ENCODE measurements around the gene PHF19.

The PHF19 gene

GRCh38 chr9:120913647-120914264, 36.8 kb upstream of the PHF19 start:
- peak; percentile 37 for DNase-seq

GRCh38 chr9:120912958-120913646, 36.1 kb upstream of the PHF19 start:
- DNase-seq = no peak

- DNase-seq = no peak
These were observed 34.4 kb upstream of the PHF19 start for GRCh38 chr9:120911295-120911837.

- peak; percentile 38 for DNase-seq
These were observed 33.7 kb upstream of the PHF19 start for GRCh38 chr9:120910643-120911042.

- DNase-seq = peak; percentile 78
These were observed 32.9 kb upstream of the PHF19 start for GRCh38 chr9:120909904-120910303.

GRCh38 chr9:120905315-120906164, 28.6 kb upstream of the PHF19 start:
- DNase-seq = peak; percentile 71

- DNase-seq = no peak
These were observed 28.0 kb upstream of the PHF19 start for GRCh38 chr9:120904978-120905301.

GRCh38 chr9:120904061-120904977, 27.3 kb upstream of the PHF19 start:
- peak; percentile 85 for DNase-seq

GRCh38 chr9:120902569-120903535, 25.9 kb upstream of the PHF19 start:
- DNase-seq = peak; percentile 44

GRCh38 chr9:120901755-120902568, 25.0 kb upstream of the PHF19 start:
- no peak for DNase-seq

GRCh38 chr9:120900824-120901223, 23.8 kb upstream of the PHF19 start:
- no peak for DNase-seq

GRCh38 chr9:120899490-120900068, 22.6 kb upstream of the PHF19 start:
- DNase-seq = no peak

- DNase-seq = no peak
These were observed 21.4 kb upstream of the PHF19 start for GRCh38 chr9:120898396-120898795.

- no peak for DNase-seq
These were observed 19.0 kb upstream of the PHF19 start for GRCh38 chr9:120895951-120896350.

GRCh38 chr9:120894321-120895148, 17.5 kb upstream of the PHF19 start:
- DNase-seq = no peak

- DNase-seq = peak; percentile 31
These were observed 16.8 kb upstream of the PHF19 start for GRCh38 chr9:120893611-120894307.

GRCh38 chr9:120892748-120893610, 16.0 kb upstream of the PHF19 start:
- DNase-seq = peak; percentile 81

All from CD4-positive, alpha-beta T cell treated with Interleukin-6 for 4 hours (primary cell).